Endothelial cell of umbilical vein (primary cell): ENCODE results near the gene CFAP126. TPM values are rescaled to one million over a fixed set of nuclear protein-coding genes. Genes with fewer than 3 reads are reported as not detected.

Source experiments
- BruUV-seq: library from RNA; stranded (reverse); fragments of 400-500 nt; replicated peaks from 2 replicates; lab custom pipeline; 2021; lab: Mats Ljungman, UMichigan
- CTCF ChIA-PET: fragments of 300-600, 350-600 bp; sonication (Branson Sonifier 250); formaldehyde crosslinking; loops from one replicate; lab custom pipeline; 2021; ENCODE audit warnings: antibody characterized with exemption, inconsistent platforms; lab: Charles Lee
- POLR2A ChIA-PET: fragments of 300-600, 350-600 bp; sonication (Branson Sonifier 250); formaldehyde crosslinking; loops from one replicate; lab custom pipeline; 2021; ENCODE audit warnings: antibody characterized with exemption, inconsistent platforms; lab: Charles Lee
- DNase-seq: peaks from one replicate; pipeline ENCODE4 v3.0.0-alpha.2; 2011; ENCODE audit warnings: low read depth, low spot score
- FAIRE-seq: peaks from 2 replicates; lab custom pipeline; 2011; peaks lifted over from hg19 to GRCh38; lab: Jason Lieb, UNC
- H2AFZ ChIP-seq: 2 replicates; pipeline ENCODE4 v1.6.0; 2012; ENCODE audit warnings: low read depth, low read length, control low read depth, inconsistent platforms
- H3K27ac ChIP-seq: 2 replicates; pipeline ENCODE4 v1.5.1; 2011; ENCODE audit warnings: low read depth, mild to moderate bottlenecking, control low read depth, low read length, moderate library complexity; ENCODE audit not compliant: insufficient read depth
- H3K27me3 ChIP-seq, 2 experiments: 2 replicates each; pipeline versions ENCODE4 v1.6.0 to v1.6.1; 2011; ENCODE audit warnings: low read length in 2 of 2, mixed read lengths in 1 of 2; ENCODE audit not compliant: control insufficient read depth in 2 of 2, insufficient read depth in 2 of 2
- H3K36me3 ChIP-seq, 2 experiments: 2 replicates in 1 of 2; 3 replicates in 1 of 2; pipeline ENCODE4 v1.5.1; 2011; ENCODE audit warnings: low read length in 2 of 2, mild to moderate bottlenecking in 1 of 2, moderate library complexity in 1 of 2; ENCODE audit not compliant: control insufficient read depth in 2 of 2, insufficient read depth in 2 of 2; ENCODE audit errors: extremely low read depth in 1 of 2
- H3K4me1 ChIP-seq: 3 replicates; pipeline ENCODE4 v1.5.1; 2011; ENCODE audit warnings: mild to moderate bottlenecking, low read length; ENCODE audit not compliant: control insufficient read depth, insufficient read depth; ENCODE audit errors: extremely low read depth
- H3K4me2 ChIP-seq: 2 replicates; pipeline ENCODE4 v1.6.1; 2011; ENCODE audit warnings: low read length, control low read depth, mixed read lengths; ENCODE audit not compliant: insufficient read depth
- H3K4me3 ChIP-seq, 3 experiments: fragments of 200-600 bp in 1 of 3; sonication (generic), shearing (Covaris generic) in 1 of 3; replicated peaks in 1 of 3; 2 replicates each; pipeline ENCODE4 v1.5.1; 2011 to 2016; ENCODE audit warnings: control low read depth in 3 of 3, low read length in 3 of 3, mild to moderate bottlenecking in 2 of 3, inconsistent platforms in 1 of 3, low read depth in 1 of 3, moderate library complexity in 1 of 3; ENCODE audit not compliant: insufficient read depth in 1 of 3
- H3K79me2 ChIP-seq: 2 replicates; pipeline ENCODE4 v1.6.0; 2012; ENCODE audit warnings: low read length, inconsistent platforms; ENCODE audit not compliant: control insufficient read depth, insufficient read depth
- H3K9ac ChIP-seq: replicated peaks from 2 replicates; pipeline ENCODE3; 2011; ENCODE audit warnings: low read length, control low read depth; ENCODE audit not compliant: insufficient read depth; ENCODE audit errors: extremely low read depth
- H3K9me1 ChIP-seq: replicated peaks from 3 replicates; pipeline ENCODE4 v1.6.0; 2011; ENCODE audit warnings: mild to moderate bottlenecking, low read length; ENCODE audit not compliant: control insufficient read depth, insufficient read depth; ENCODE audit errors: extremely low read depth
- H3K9me3 ChIP-seq: replicated peaks from 2 replicates; pipeline ENCODE4 v1.5.1; 2012; ENCODE audit warnings: low read length, inconsistent platforms; ENCODE audit not compliant: control insufficient read depth, insufficient read depth
- H4K20me1 ChIP-seq: replicated peaks from 2 replicates; pipeline ENCODE3; 2011; ENCODE audit warnings: mild to moderate bottlenecking, low read length; ENCODE audit not compliant: control insufficient read depth, insufficient read depth; ENCODE audit errors: extremely low read depth
- CTCF ChIP-seq, 2 donors: IDR thresholded peaks; 1 replicate in 1 of 2; 2 replicates in 1 of 2; pipeline ENCODE4 v1.5.1; 2011; ENCODE audit warnings: low read length in 2 of 2, mild to moderate bottlenecking in 2 of 2, moderate library complexity in 2 of 2, control low read depth in 1 of 2, inconsistent platforms in 1 of 2, low read depth in 1 of 2; ENCODE audit not compliant: insufficient read depth in 1 of 2; ENCODE audit errors: extremely low read depth in 1 of 2
- EZH2 ChIP-seq: IDR thresholded peaks from 2 replicates; pipeline ENCODE4 v1.6.1; 2012; ENCODE audit warnings: borderline replicate concordance, low read depth, mild to moderate bottlenecking, moderate library complexity, low read length, inconsistent platforms; ENCODE audit not compliant: severe bottlenecking
- FOS ChIP-seq: IDR thresholded peaks from 2 replicates; pipeline ENCODE4 v1.6.1; 2011; ENCODE audit warnings: mild to moderate bottlenecking, low read length, moderate library complexity, borderline replicate concordance; ENCODE audit not compliant: insufficient read depth
- GATA2 ChIP-seq: IDR thresholded peaks from 2 replicates; pipeline ENCODE4 v1.7.0; 2011; ENCODE audit warnings: low read depth, mild to moderate bottlenecking, moderate library complexity, mixed read lengths, low read length; ENCODE audit not compliant: insufficient read length, insufficient read depth
- JUN ChIP-seq: IDR thresholded peaks from 2 replicates; pipeline ENCODE4 v1.6.1; 2011; ENCODE audit warnings: borderline replicate concordance, low read depth; ENCODE audit not compliant: insufficient read length, insufficient read depth
- MAX ChIP-seq: IDR thresholded peaks from 2 replicates; pipeline ENCODE4 v1.6.1; 2011; ENCODE audit not compliant: insufficient read depth, insufficient read length
- MYC ChIP-seq: IDR thresholded peaks from one replicate; pipeline ENCODE4 v1.6.1; 2011; ENCODE audit warnings: mild to moderate bottlenecking, low read depth, low read length
- POLR2A ChIP-seq: IDR thresholded peaks from 2 replicates; pipeline ENCODE4 v1.6.1; 2012; ENCODE audit warnings: low read depth, mild to moderate bottlenecking, control low read depth, low read length
- POLR2AphosphoS5 ChIP-seq: IDR thresholded peaks from 2 replicates; pipeline ENCODE4 v1.6.1; 2012; ENCODE audit warnings: low read depth, mild to moderate bottlenecking, control low read depth, low read length, moderate library complexity; ENCODE audit not compliant: insufficient read depth
- dilution Hi-C: fragments of 300-500 bp; cut with MboI; formaldehyde crosslinking; loops from one replicate; pipeline ENCODE4 v1.15.0; 2019; ENCODE audit warnings: low sequenced_read_pairs; ENCODE audit not compliant: extremely low pct_ligation_motif_present
- intact Hi-C: fragments of 100-400 bp; cut with micrococcal nuclease; formaldehyde crosslinking; loops from one replicate; pipeline ENCODE4 v1.10.0; 2022
- polyA plus RNA-seq, 4 experiments: library from polyadenylated mRNA; depleted of rRNA in 3 of 4; stranded (reverse) in 3 of 4; unstranded in 1 of 4; fragments of >200 nt; gene quantifications; 2 replicates each; pipeline versions ENCODE4 v1.2.1 to v1.2.3, GENCODE V29; 2011 to 2012; ENCODE audit warnings: missing spikeins in 1 of 4
- total RNA-seq: library from RNA; stranded (reverse); gene quantifications from 2 replicates; pipeline ENCODE4 v1.2.3, GENCODE V29; 2021

CFAP126 gene
- total and polyA plus RNA-seq, 2 donors (not counting 3 experiments of a cell fraction or from before 2014, with no cell fraction given): not detected

- peak overlapping the region; percentile 82 for H3K27ac ChIP-seq
- dilution Hi-C loops (no loop called here), intact Hi-C loops (loop anchor here (1.0 to 10.0 kb wide), 8 partner anchors 17 to 358 kb away; partner anchors contain the start of genes F11R, PPOX and SDHC)
- H4K20me1 ChIP-seq: no peaks in the 10 kb centered on the region
- TF ChIP-seq JUN (peak; percentile 28), MAX (no peak), POLR2AphosphoS5 (no peak), CTCF (IDR thresholded peaks at IDR 0.05; ENCODE audit: extremely low read depth in 1 of 2, insufficient read depth in 1 of 2, low read depth in 1 of 2, low read length in 2 of 2) (peak; percentile 24 to 32), GATA2 (no peak), MYC (no peak), EZH2 (no peak), POLR2A (no peak), FOS (no peak)
- FAIRE-seq: peak; percentile 94
- peak overlapping the region; percentile 66 for H3K4me2 ChIP-seq
- peak overlapping the region; percentile 63 for H3K9ac ChIP-seq
- ChIA-PET CTCF (interaction anchor here (0.6 to 3.9 kb wide), 55 partner anchors 8 to 656 kb away, joined by 3 to 156 read pairs (median 5); partner anchors contain the start of genes ADAMTS4, B4GALT3, CFAP126 and KLHDC9), POLR2A (interaction anchor here (0.8 to 1.4 kb wide), 2 partner anchors 196 to 216 kb away, joined by 3 to 4 read pairs; partner anchors contain the start of gene PPOX)
- H3K79me2 ChIP-seq: no peaks in the 10 kb centered on the region
- BruUV-seq: TSS peak; percentile 49
- no peak overlapping the region for H3K4me3 ChIP-seq
- peaks cover 15% of the 10 kb centered on the region for H3K4me1 ChIP-seq
- H3K36me3 ChIP-seq: no peaks in the 10 kb centered on the region
- H3K27me3 ChIP-seq: no peaks in the 10 kb centered on the region
- no peaks in the 10 kb centered on the region for H3K9me1 ChIP-seq
- H2AFZ ChIP-seq: peak overlapping the region; percentile 99
- no peaks in the 10 kb centered on the region for H3K9me3 ChIP-seq
- peak; percentile 80 for DNase-seq
These were observed 14.7 kb upstream of the CFAP126 start for GRCh38 chr1:161382214-161383019.
